IMR-90 (cell line): Measurements from ENCODE around the gene MEIS2.

Source experiments
- BHLHE40 ChIP-seq: fragments of 150-350 bp; IDR thresholded peaks from 2 replicates; pipeline ENCODE4 v1.6.1; 2016; ENCODE audit warnings: mild to moderate bottlenecking, low read depth, low read length
- CTCF ChIP-seq: conservative IDR thresholded peaks from 2 replicates; pipeline ENCODE4 v1.5.1; 2012; ENCODE audit warnings: mild to moderate bottlenecking, low read depth, low read length, improper control_type of control experiment
- MAFK ChIP-seq: IDR thresholded peaks from 2 replicates; pipeline ENCODE4 v1.6.1; 2012; ENCODE audit warnings: low read depth, low read length, improper control_type of control experiment
- MAZ ChIP-seq: IDR thresholded peaks from 2 replicates; pipeline ENCODE4 v1.6.1; 2012; ENCODE audit warnings: low read depth, mild to moderate bottlenecking, low read length, improper control_type of control experiment, moderate library complexity, borderline replicate concordance
- MXI1 ChIP-seq: IDR thresholded peaks from 2 replicates; pipeline ENCODE4 v1.6.1; 2012; ENCODE audit warnings: low read depth, mild to moderate bottlenecking, low read length, moderate library complexity, borderline replicate concordance
- POLR2A ChIP-seq: IDR thresholded peaks from 2 replicates; pipeline ENCODE4 v1.6.1; 2012; ENCODE audit warnings: mild to moderate bottlenecking, low read depth, low read length
- RAD21 ChIP-seq: IDR thresholded peaks from 2 replicates; pipeline ENCODE4 v1.6.1; 2012; ENCODE audit warnings: low read length, improper control_type of control experiment
- RCOR1 ChIP-seq: IDR thresholded peaks from 2 replicates; pipeline ENCODE4 v1.6.1; 2012; ENCODE audit warnings: mild to moderate bottlenecking, low read length, improper control_type of control experiment; ENCODE audit not compliant: insufficient replicate concordance
- USF2 ChIP-seq: fragments of 150-350 bp; IDR thresholded peaks from 2 replicates; pipeline ENCODE4 v1.6.1; 2017; ENCODE audit warnings: mild to moderate bottlenecking, antibody characterized with exemption, low read length, low read depth

GRCh38 chr15:37072181-37072580 is 28.2 kb downstream of the MEIS2 start:
- TF ChIP-seq BHLHE40 (no peak), MAFK (no peak), CTCF (no peak), MXI1 (no peak), POLR2A (no peak), MAZ (no peak), USF2 (no peak), RAD21 (no peak), RCOR1 (no peak)
